Embryonic facial prominence (tissue), 1 donor: Measurements from ENCODE around the gene NIPSNAP3A.

Experiments used
- DNase-seq: peaks from one replicate; pipeline ENCODE4 v3.0.0-alpha.2; 2016; ENCODE audit errors: extremely low spot score

Gene NIPSNAP3A

GRCh38 chr9:104774831-104775573, 27.5 kb downstream of the NIPSNAP3A start:
- no peak for DNase-seq

DNA sequence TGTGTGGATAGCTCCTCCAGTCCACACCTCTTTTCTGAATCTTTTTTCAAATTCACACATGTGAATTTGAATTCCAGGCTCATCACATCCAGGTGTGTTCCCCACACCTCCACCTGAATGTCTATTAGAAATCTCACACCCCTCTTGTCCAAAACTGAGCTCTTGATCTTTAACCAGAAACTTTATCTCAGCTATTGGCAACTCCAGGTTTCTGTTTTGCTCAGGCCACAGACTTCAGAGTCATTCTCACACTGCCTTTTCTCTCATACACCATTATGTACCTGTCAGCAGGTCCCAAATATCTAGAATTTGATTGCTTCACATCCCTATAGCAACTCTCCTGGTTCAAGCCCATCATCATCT, 28.1 kb downstream of the NIPSNAP3A start:
- DNase-seq = no peak

- DNase-seq = no peak
Observed at GRCh38 chr9:104775976-104776375, 28.5 kb downstream of the NIPSNAP3A start.

DNA sequence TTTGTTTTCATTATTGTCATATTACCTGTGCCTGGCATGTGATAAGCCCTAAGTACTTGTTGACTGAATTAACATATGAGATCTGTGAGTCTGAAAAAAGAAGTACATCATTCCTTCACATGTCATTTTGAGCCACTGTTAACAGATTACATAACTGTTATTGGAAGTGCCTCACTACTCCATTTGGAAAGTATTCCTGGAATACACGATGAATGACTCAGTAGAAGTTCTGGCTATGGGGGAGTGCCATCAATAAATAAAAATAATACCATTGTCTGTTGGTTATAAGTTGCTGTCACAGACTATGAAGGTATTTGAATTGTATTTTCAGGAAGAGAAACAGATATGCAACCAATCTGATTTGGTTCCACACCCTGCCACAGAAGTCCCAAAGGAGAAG, 29.3 kb downstream of the NIPSNAP3A start:
- no peak for DNase-seq

DNA sequence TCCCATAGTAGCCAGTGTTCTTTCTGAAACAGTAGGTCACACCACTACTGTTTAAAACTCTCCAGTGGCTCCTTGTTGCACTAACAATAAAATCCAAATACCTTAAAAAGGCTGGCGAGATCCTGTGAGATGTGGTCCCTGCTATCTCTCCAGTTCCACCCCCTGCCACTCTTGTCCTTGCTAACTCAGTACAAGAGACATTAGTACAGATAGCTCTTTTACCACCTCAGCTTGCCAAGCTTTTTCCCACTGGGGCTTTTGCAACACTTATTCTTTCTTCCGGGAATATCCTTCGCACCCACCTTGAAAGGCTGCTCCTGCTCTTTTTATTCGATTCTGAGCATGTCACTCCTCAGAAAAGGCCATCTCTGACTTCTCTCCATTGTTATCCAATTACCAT, 31.3 kb downstream of the NIPSNAP3A start:
- DNase-seq = no peak

GRCh38 chr9:104779334-104779733, 31.9 kb downstream of the NIPSNAP3A start:
- no peak for DNase-seq

GRCh38 chr9:104779946-104780535, 32.6 kb downstream of the NIPSNAP3A start:
- no peak for DNase-seq

- DNase-seq = no peak
Observed at GRCh38 chr9:104780796-104781395, 33.4 kb downstream of the NIPSNAP3A start.

DNA sequence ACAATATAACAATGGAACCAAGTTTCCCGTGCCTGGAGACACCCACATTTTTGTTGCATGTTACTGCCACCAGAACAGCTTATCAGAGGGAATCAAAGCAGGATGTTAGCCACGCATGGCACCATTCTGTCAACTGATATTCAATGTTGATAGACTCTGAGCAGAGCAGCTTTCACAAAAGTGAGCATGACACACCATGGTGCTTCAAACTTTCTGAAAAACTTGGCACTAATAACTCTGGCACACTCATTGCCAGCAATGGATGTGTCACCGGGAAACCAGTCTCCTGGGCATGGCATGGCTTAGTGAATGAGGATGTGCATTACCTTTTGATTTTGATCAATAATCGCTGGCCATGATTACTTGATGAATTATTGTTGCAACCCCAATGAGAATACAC, 36.1 kb downstream of the NIPSNAP3A start:
- DNase-seq = no peak

DNA sequence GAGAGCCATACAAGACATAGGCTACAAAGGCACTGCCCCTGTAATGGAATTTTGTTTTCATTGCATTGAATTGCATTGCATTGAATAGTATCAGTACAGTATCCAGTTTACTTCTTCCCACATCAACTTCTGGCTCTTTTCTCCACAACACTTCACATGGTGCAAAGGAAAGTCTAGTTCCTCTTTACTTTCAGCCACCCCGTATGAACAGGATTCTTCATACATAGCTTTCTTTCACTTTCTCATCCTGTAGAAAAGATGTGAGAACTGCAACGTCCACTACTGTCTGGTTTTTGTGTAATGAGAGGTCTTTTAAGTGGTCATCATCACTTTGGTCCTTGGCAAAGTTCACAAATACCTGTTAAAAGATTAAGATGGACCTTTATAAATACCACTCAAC, 36.6 kb downstream of the NIPSNAP3A start:
- no peak for DNase-seq

- no peak for DNase-seq
Observed at GRCh38 chr9:104786293-104786692, 38.8 kb downstream of the NIPSNAP3A start.

DNA sequence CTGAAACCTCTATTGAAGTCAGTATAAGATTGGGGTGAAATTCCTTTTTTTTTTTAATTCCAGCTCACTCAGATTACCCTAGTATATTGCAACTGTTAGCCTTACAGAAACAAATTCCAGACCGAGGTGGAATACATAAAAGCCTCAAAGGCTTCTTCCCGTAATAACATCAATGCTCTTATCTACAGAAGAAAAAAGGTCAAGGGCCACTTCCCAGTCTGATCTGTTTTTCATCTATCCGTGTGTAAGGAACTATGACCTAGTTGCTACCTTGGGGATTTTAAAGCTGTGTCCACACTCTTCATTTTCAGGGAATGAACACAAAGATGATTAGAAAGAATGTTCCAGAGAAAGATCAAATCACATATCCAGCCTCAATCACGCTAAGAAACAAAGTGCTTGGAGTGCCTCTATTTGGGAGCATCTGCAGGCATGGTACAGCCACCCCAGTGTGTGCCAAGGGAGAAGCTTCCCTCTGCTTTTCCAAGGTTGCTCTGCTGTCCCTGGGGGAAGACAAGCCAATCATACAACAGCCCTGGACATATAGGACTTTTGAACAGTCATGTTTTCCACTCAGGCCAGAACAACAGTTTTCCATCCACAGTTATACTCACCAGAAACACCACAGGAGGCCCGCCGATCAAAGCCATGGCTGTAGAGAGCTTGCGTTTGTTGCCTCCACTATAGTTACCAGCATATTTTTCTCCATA, 40.0 kb downstream of the NIPSNAP3A start:
- no peak for DNase-seq

DNA sequence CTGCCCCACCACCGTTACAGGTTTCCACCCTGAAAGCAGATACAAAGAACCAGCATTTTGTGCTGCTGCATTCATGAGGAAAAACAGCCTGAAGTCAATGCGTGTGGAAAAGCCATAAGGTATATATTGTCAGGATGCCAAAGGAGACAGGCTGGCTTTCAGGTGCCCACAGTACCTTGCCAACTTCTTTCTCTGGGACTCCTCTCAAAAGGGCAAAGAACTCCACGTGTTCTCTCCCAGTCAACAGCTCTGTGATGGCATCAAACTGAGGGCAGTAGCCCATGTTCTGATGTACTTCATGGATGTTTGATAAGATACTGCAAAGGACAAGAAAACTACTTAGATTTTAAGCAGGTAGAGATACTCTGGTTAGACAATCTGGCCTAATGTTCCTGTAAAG, 40.8 kb downstream of the NIPSNAP3A start:
- DNase-seq = no peak

DNA sequence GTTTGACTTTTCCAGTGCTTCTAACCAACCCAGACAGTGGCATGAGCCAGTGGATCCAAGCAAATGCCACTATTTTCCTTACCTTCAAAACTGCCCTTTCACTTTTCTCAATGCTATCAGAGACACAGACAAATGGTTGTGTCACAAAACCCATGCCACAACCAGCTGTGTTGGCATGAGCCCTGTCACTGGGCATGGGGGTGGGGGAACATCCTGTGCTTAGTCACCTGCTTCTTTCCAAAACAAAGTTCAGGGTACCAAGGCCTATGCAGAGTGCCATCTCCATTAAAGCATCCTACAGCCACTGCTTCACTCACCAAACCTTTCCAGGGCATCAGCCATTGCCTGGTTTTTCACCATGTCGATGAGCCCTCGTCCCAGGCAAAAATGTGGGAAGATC, 46.6 kb downstream of the NIPSNAP3A start:
- DNase-seq = no peak

DNA sequence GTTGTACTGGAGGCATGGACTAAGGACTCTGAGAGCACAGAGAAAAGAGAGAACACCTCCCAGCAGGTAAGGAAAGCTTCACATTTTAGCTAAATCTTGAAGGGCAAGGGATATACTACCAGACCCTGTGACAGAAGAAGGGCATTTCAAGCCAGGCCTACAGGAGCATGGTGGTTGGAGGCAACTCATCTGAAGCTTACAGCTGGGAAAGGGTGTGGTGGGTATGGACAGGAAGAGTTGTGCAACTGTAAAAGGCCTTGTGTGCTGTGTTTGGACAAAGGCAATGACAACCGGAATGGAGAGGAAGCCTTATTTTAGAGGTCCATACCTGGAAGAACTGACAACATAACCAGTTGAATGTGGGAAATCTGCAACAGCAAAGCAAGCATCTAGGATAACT, 47.6 kb downstream of the NIPSNAP3A start:
- DNase-seq = no peak

GRCh38 chr9:104795857-104796256, 48.4 kb downstream of the NIPSNAP3A start:
- DNase-seq = no peak

DNA sequence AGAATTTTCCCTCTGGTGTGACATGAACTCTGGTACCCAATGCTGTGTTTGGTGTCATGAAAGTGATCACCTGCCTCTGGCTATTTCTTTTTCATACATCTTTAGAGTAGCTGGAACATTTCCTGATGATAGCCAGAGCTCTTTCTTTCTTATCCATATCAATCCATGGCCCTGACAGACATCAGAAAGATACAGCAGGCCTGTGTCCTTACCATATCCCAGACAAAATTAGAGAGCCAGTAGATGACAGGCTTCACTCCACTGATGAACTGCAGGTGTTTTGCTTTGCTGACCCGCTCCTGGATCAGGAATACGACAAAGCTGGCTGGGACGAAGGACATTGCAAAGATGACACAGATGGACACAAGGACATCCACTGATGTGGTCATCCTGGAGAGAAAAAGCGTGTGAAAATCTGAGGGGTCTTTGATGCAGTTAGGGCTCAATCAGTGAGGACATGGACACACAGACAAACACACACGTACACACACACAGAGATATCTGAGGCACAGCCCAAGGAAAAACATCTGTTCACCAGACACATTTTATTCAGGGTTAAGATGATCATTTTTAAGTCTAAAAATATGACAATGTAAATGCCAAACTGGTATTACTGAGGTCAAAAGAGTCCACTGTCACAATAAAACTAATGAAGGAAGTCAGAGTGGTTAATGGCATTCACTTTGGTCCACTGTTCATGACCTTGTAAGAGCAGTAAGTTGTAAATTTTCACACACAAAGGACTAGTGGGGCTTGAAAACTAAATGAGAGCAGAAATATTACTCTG, 50.9 kb downstream of the NIPSNAP3A start:
- DNase-seq = no peak

DNA sequence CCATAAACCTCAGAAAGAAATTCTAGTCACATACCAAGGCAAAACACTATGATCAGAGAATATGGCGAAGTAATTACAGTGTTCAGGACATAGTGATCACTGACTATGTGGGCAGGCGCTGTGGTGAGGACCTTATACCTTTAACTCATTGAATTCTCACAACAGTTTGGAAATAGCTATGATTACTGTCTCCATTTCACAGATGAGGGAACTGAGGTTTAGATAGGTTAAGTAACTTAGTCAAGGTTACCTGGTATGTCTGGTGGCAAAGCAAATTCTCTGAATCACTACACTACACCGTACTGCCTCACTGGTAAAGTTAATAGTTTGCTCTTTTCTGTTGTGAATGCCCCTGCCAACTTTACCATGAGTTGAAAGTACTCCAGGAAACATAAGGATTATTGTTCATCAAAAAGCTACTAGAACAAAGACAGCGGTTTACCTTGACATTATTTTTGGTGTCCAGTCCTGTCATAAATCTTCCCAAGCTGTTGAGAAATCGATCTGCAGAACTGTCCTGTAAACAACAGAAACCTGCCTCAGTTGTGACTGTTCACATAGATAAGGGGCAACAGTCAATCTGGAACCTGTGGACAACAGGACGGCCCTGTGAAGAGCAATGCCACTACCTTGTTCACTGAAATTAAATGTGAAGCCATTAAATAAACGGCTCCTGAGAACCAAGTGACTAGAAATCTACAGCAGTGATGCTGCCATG, 52.7 kb downstream of the NIPSNAP3A start:
- no peak for DNase-seq

DNA sequence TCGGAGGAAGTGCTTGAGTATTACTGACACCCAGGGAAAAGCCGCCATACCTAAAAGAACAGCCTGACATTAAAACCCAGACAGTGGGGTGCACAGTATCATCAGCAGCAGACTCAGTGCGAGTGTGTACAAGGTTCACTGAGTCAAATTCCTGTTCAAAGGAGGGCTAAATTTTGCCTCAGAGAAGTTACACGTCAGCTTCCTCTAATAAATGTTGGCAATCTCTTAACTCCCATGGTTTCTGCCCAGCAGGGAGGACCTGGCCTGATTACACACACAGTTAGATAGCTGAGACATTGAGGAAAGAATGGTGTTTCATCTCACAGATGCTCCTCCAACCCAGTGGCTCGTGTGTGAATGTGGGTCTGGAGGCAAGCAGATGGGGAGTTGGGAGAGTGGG, 54.6 kb downstream of the NIPSNAP3A start:
- DNase-seq = no peak

- DNase-seq = no peak
Observed at GRCh38 chr9:104802906-104803305, 55.4 kb downstream of the NIPSNAP3A start.

DNA sequence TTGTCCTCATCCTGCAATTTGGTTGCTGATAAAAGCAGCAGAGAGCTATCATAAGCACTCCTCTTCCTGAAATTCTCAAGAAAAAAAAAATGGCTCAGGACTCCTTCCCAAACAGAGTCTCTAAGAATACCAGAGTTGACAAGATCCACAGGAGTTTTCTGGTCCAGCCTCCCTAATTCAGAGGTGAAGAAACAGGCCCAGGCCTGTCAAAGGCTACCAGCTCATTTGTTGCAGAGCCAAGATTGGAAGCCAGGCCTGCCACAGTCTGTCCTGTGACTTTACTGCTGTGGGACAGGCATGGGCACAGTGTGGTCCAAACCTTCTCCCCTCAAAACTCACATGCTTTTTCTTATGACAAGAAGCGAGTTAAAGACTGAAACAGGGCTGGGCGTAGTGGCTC, 58.0 kb downstream of the NIPSNAP3A start:
- DNase-seq = no peak
